ENCODE measurements around the gene GSDMA.

DNA sequence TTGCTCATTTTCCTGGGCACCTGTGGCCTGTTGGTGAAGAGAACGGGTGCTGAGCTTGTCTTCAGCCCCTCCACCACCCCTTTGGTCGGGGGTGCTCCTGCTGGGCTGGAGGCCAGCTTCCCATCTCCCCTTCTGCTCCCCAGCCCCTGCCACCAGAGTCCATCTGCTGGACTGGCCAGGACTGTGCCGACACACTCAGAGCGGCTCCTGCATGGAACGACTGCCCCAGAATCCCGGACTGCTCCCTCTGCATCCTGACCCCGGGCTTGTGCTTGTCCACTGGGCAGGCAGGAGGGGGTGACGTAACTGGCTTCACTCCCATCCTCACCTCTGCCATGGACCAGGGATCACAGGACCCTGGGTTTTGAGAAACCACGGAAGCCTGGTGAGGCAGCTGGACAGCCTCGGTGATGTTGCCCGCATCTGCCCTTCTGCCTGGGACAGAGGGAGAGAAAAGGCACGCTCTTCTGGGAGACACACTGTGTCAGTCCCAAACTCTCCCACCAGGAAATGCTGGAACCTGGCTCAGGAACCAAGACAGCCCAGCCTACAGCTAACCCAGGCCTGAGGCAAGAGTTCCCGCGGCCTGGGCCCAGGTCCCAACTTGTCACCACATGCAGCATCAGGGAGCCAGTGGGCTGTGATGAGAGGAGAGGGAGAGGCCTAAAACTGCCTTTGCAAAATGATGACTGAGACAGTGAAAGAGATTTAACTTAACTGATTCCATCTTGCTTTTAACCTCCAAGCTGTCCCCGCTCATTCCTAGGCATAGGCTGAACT lies 16.1 kb upstream of the GSDMA start:
- TF ChIP-seq, protein P1, sequence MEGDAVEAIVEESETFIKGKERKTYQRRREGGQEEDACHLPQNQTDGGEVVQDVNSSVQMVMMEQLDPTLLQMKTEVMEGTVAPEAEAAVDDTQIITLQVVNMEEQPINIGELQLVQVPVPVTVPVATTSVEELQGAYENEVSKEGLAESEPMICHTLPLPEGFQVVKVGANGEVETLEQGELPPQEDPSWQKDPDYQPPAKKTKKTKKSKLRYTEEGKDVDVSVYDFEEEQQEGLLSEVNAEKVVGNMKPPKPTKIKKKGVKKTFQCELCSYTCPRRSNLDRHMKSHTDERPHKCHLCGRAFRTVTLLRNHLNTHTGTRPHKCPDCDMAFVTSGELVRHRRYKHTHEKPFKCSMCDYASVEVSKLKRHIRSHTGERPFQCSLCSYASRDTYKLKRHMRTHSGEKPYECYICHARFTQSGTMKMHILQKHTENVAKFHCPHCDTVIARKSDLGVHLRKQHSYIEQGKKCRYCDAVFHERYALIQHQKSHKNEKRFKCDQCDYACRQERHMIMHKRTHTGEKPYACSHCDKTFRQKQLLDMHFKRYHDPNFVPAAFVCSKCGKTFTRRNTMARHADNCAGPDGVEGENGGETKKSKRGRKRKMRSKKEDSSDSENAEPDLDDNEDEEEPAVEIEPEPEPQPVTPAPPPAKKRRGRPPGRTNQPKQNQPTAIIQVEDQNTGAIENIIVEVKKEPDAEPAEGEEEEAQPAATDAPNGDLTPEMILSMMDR (conservative IDR thresholded peaks at IDR 0.05; ENCODE audit: low read length) = no peak
- no peak for TF ChIP-seq EZH2phosphoT487 (IDR thresholded peaks at IDR 0.05; ENCODE audit: borderline replicate concordance, low read depth, low read length)

All from OCI-LY7 (cell line).